Colon (tissue), 2 donors: ENCODE data around the gene FOXC2.

Experiments
- FAIRE-seq: peaks from 2 replicates; lab custom pipeline; 2012; peaks lifted over from hg19 to GRCh38; lab: Jason Lieb, UNC
- donor health status: control.
- donor health status: control.

FOXC2 gene

DNA sequence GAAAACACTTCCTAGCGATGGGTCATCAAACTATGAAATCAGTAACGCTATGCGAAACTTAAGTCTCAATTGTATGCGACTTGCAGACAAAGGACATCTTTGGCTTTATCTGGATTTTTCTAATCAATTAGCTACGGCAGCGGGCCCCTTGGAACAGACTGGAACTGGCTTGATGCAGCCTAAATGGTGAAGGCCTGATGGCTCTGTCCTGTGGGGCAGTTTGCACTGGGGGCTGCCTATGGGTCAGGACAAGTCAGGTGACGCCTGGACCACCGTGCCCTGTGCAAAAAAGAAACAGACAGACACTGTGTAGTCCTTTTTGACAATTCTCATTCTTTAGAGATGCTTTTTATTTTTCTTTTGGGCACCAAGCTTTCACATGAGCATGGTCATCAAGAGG, 33.6 kb upstream of the FOXC2 start:
- no peak for FAIRE-seq

DNA sequence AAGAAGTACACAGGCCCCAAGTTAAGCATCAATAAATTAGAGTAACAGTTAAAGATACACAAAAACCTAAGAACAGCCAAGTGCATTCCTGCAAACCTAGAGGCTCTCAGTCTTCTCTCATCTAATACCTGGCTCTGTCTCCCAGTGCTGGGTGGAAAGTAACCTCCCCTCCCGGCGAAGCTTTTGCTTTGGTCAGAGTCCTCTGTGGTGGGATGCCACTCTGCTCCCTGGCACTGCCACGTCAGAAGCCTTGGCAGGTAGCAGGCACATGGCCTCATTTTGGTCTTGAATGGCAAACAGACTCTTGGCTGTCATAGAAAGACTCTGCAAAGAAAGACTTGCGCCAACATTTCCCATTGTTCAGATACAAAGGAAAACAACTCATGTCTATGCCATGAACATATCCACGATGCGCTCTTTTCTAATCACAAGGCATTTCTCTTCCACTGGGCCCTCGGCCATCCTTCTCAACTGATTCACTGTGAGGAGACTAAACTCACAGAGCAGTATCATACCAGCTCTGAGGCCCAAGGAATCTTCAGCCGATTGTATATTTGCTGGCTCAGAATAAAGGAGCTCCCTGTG, 32.8 kb upstream of the FOXC2 start:
- no peak for FAIRE-seq

DNA sequence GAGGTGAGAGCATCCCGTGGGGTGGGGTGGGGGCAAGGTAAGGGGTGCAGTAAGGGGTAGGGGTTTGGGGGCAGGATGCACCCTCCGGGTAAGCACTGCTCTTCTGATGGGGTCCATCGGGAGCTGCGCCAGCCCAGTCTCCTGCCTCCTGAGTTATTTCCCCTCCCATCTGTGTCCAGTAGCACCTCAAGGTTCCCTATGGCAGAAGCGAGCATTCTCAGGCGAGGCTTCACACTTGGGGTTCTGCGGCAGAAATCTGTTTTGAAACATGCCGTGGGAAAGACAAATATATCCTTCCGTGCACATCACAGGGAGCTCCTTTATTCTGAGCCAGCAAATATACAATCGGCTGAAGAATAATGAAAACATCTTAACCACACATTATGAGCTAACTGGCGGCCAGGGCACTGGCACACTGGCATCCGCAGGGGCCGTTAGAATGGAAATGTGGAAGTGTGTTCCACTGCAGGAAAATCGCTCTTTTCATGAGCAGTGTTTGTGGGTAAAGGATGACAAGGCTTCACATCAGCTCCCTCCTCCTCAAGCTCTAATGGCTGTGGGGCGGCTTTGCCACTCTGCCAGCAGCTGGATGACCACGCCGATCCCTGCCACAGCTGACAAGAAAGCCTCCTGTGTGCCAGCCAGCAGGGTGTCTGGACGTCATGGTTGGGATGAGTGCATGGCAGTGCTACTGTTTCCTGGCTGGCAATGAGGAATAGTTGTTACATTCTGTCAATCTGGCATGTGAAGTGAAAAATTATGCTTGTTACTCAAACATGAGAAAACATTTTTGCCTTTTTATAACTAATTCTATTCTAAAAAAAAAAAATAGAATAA, 31.6 kb upstream of the FOXC2 start:
- no peak for FAIRE-seq

DNA sequence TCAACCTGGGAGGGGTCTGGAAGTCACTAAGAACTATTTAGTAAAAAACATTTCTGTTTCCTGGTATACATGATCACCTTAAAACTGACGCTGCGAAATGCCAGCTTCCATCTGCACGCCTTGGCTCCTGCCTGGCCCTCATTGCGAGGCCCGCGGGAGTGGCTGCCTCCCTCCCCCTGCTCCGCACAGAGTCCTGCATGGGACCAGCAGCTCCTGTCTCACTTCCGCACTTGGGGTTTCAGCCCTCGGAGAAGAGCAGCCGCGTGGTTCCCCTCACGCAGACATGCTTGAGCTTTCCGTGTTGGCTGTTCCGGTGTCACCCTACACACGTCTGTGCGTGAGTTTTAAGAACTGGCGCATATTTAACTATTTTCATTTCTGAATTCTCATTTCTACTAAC, 30.0 kb upstream of the FOXC2 start:
- no peak for FAIRE-seq

DNA sequence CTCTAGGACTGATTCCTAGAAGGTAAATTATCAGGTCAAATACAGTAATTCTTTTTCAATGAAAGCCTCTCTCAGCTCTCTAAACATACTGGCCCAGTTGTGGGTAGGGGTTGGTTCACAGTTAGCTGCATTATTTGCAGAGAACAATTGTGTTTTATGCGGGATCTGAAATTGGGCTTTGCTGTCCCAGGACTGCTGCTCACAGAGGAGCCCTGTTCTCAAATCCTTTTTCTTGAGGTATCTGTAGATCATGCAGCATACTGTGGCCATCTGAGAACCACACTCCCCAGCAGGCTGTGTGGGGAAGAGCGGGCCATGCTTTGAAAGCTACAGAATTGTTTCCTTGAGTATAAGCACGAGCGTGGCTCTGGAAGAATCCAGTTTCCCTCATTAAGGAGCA, 29.1 kb upstream of the FOXC2 start:
- no peak for FAIRE-seq

DNA sequence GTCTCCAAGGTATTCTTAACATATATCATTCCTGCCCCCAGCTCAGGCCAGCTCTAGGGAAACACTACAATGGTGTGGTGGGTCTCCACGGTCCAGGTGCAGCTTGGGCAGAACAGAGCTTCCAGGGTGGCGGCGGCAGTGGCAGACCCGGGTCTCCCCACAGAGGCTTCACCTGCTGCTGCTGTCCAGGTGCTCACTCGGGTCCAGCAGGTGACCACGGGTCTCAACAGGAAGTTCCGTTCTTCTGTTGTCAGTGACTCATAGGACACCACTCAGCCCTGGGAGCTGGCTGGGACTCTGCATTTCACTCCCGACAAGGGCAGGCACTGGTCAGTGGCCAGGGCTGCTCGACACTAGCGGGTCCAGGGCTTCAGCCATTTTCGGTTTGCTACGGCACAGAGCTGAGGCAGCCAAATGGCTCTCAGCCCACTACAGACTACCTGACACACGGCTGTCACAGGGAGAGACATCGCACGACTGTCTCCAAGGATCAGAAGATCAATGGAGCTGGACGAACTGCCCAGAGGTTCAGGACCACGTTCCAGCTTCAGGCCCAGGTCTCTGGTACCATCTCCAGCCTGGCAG, 28.3 kb upstream of the FOXC2 start:
- no peak for FAIRE-seq

DNA sequence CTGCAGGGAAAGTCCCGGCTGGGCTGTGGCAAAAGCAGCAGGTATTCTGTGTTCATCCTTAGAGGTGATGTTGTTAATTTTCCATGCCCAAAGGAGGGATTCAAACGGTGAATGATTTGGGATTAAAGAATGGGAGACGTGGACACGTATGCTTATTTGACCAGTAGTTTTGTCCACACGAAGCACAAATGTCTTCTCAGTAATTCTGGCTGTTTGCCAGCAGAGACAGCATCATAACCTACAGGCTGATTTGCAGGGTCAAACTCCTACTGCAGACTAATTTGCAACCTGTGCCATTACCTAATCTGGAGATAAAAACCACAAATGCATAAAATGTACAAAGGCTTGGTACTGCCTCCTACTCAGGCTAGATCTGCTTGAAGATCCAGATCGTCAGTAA, 25.7 kb upstream of the FOXC2 start:
- no peak for FAIRE-seq

DNA sequence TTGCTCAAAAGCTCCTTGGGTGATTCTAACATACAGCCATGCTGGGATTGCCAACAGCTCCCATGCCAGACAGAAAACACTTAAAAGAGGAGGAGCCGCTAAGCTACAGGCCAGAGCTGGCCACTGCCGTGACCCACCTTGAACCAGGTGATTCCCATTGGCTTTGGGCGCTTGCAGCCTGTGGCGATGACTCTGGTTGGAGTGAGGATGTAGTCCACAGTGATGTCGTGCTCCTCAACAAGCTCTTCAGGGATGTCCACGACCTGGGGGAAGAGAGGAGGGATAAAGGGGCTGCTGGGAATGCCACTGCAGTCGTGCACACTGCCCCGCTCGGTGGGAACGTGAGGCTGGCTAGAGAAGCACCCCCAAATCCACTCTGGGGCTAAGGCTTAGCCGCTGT, 25.1 kb upstream of the FOXC2 start:
- FAIRE-seq: no peak

DNA sequence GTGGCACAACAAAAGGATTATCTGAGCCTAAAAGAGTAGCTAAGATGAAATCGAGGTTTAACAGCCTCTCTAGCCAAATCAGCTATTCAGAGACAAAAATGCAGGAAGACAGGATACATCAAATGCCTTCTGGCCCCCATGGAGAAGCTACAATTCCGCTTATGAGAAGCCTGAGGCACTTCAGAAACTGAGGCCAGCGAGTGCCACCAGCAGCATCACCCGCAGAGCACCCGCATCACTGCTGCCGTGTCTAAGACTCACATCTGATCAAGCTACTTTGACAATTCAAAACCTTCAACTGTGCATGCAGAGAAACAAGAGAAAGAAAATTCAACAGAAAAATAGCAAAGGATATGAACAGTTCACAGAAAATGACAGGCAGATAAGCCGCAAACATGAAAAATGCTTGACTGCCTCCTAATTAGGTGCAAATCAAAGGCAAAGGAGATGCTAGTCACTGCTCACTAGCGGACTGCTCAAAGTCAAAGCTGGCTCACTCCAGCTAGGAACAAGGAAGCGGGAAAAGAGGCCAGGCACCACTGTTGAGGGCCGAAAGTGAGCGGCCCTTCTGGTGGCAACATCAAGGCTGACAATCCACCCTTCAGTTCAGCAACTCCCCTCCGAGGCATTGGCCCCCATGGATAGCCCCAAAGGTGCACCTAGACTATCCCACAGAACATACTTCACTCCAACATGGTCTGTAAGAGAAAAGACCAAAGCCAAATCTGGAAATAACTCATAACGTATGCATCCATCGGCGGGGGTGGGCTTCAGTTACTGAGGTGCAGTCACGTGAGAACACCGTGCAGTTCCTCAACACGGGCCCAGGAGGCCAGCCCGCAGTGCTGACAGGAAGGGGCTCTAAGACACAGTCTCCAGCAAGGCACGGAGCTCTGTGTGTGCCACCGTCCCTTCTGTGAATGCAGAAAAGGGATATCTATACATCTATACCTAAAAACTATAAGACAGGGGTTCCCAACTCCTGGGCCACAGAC, 23.6 kb upstream of the FOXC2 start:
- FAIRE-seq: no peak

DNA sequence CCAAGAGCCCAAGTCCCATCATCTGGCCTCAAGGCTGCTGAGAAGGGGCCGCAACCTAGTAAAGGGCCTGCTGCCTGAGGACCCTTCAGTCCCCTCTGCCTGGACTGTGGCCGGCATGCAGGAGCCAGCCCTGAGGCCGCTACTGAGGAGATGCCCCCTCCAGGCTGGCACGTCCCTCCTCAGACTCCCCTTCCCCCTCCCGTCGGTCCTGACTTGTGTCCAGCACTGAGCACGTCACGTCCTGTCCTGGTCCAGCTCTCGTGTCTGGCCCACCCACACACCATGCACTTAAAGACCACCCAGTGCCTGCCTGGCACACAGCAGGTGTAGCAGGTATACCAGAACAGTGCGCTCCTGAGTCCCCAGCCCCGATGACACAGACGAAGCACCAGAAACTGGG, 21.1 kb upstream of the FOXC2 start:
- no peak for FAIRE-seq

DNA sequence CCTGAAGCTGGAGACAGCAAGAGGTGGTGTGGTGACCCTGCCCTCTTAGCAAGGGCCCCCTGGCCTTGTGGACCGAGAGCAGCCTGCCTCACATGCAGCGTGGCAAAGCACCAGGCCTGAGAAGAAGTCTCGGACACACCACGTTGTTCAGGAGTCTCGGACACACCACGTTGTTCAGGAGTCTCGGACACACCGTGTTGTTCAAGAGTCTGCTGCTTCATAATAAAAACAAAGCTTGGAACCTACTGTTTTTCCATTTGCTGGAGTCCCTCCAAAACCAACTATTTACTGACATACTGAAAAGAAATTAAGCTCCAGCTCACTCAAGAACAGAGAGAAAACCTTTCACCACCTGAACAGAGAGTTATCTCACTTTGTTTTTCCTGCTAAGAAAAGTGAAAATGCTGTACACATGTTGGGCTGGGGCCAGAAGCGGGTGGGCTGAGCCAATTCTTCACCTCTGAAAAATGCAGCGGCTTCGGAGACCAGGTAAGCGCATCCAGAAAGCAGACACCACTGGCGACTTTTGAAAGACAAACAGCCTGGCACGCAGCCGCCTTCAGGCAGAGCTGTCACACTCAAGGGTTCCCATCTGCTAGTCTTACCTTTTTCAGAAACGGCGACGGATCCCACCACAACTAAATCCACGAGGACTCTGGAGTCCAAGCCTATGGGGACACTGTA, 20.5 kb upstream of the FOXC2 start:
- FAIRE-seq: no peak

DNA sequence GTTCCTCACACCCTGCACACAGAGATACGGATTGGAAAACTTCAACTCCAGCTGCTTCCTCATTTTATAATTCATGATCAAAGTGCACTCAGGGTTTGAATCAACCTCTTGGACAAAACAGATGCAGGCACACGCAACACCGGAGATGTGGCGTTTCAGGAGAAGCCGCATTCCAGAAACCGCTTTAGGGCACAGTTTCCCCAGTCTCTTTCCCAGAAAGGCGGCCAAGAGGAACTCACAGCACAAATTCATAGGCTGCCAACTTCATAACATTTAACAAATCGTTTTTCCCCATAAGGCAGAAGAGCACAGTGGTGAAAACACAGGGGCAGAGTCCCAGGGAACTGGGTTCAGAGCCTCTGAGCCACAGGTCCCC, 20.0 kb upstream of the FOXC2 start:
- no peak for FAIRE-seq

DNA sequence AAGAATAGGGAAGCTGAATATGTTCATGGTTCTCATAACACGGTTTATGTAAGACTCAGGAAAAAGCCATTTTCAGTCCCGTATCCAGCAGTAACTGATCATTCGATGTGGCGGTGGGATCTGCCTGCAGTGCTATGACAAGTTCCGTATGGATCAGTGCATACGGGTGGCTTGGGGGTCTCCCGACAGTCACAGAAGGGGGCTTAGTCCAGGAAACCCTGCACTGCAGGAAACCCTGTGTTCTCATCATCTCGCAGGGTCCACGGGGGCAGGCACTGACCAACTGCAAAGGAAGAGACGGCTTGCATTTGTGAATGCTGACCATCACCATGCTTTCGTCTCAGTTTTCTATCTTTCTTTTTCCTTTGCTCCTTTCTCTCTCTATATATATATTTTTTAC, 19.3 kb upstream of the FOXC2 start:
- FAIRE-seq: no peak

DNA sequence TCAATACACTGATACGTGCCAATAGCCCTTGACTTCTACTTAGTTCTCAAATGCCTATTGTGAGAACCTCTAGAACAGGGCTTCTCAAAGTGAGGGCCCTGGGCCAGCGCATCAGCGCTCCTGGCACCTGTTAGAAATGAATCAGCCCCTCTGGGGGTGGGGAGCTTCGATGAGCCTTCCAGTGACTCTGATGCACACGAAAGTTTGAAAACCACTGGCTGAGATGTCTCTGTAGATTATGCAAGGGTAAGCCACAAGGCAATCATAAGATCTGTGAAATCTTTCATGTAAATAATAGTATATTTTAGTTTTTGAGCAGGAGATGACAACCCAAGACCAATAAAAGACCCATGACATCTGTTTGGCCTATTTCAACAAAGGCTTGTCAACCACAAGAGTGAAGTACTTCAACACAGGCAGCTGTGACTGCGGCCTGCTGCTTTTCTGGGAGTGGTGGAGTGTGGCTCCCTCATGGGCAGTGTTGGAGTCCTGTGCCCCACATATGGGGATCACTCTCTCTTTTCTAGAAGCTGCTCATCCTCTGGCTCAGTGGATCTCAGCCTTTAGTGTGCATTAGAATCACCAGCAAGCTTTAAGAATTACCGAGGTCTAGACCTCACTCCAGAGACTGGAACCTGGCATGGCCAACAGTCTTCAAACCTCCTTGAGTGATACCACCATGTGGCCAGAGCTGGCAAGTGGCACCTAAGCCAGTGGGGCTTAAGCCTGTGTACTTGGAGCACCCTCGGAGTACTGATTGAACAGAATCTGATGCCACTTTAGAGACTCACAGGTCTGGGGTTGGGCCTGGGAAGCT, 17.3 kb upstream of the FOXC2 start:
- FAIRE-seq: no peak

DNA sequence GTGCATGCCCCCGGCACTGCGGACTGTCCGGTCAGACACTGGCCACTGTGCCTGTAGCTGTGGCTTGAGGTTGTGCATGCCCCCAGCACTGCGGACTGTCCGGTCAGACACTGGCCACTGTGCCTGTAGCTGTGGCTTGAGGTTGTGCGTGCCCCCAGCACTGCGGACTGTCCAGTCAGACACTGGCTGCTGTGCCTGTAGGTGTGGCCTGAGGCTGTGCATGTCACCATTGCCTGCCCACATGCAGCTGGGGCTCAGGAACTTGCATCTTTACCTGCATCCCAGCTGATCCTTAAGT, 16.8 kb upstream of the FOXC2 start:
- FAIRE-seq: no peak

DNA sequence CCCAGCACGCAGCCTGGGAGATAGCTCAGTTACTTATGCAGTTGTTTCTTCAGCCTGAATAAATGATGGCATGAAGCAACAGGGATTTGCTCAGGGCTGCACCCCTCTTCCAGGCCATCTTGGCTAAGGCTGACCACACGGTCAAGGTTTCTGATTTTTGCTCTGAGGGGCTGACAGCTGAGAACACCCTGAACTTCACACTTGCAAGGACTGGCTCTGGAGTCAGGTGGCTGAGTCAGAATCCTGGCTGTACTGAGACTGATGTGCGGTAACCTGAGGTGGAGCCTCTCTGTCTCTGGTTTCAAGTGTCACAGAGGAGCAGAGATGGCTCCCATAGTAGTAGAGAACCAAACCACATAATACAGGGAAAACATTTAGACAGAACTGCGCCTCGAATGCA, 16.3 kb upstream of the FOXC2 start:
- FAIRE-seq: no peak

DNA sequence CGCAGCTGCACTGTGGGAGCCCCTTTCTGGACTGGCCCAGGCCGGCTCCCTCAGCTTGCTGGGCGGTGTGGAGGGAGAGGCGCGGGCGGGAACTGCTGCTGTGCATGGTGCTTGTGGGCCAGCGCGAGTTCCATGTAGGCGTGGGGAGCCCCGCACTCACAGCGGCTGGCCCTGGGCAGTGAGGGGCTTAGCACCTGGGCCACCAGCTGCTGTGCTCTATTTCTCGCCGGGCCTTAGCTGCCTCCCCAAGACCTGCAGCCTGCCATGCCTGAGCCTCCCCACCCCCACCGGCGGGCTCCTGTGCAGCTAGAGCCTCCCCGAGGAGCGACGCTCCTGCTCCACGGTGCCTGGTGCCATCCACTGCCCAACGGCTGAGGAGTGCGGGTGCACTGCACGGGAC, 13.3 kb upstream of the FOXC2 start:
- no peak for FAIRE-seq

DNA sequence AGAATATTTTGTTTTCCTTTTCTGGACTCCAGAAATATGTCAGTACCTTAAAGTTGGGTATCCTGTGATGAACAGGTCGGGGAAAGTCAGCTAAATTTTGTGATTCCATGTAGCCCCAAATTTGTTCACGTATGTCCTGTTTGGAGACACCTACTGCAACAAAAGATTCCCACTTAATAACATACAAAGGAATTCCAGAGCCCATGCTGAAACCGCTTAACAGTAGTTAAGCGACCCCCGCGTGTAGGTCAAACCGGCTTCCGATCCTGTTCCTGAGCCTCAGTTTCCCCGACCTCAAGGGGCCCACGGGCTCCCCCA, 12.1 kb upstream of the FOXC2 start:
- no peak for FAIRE-seq

DNA sequence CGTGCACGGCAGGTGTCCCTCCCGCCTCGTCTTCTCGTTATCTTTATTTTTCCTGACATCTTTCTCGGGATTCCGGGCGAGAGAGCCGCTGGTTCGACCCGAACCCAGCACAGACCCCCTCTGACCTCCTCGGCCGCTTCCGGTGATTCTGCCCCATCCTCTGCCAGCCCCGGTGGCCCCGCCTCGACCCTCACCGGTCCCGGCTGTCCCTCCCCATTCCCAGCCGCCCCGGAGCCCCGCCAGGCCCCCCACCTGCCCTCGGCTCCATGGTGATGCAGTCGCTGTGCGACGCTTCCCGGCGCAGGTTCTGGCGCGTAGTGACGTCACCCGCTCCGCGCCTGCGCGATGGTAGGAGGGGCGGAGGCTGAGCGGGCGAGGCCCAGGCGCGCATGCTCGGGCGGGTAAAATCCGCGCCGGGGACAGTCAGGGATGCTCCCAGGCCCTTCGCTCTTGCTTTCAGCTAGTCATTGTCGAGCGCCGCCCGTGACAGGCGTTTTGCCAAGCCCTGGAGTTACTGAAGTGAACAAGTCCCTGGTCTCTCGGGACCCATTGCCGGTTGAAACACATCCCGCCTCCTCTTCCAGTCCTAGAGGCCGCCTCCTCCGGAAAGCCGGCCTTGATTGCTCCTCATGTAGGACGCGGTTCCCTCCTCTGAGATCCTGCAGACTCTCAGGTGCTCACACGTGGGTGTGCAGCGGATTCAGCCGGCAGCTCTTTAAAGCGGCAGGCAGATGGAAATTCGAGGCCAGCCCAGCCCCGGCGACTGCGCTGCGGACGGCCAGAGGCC, 11.5 kb upstream of the FOXC2 start, which contains the start of gene MTHFSD:
Gene MTHFSD (minus strand): TSS at position 319 of the 787 bp plus-strand sequence. CDS start 51 bp downstream, at position 268.
- FAIRE-seq: no peak

DNA sequence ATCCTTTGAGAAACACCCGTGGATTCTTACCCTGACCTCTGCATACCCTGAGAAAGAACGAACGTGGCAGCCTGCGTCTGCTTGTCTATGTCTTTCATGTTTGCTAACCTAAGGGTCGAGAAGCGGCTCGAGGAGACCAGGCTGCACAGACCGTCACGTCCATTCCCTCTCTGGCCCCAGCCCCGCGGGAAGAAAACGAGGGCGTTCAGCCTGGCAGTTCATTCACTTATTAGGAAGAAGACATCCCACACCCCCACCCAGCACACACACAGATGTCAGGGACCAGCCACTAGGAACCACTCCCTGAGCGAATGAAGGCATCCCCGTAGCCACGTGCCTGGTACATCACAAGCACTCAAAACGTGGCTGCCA, 10.9 kb upstream of the FOXC2 start:
- no peak for FAIRE-seq

DNA sequence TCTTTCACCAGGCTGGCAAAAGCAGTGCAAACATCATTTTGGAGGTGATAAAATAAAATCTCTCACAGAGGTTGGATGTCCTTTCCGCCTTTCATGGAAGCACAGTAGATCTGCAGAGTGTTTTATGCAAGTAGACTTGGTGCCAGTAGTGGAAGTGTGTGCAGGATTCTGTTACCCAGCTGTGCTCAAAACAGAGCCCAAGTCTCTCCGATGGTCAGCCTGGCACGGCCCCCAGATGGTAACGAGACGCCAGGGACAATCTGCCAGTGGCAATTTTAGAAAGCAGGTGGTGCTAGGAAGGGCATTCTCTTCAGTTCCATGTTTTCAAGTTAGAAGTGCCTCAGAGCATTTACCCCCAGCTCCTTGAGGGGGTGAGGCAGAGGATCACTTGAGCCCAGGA, 10.1 kb upstream of the FOXC2 start:
- no peak for FAIRE-seq
